Activated naive CD4-positive, alpha-beta T cell treated with anti-CD3 and anti-CD28 coated beads, Interleukin-2, amount 50 U/mL, for 16 hours (primary cell): Measurements from ENCODE around the gene LMTK3.
A peak's percentile ranks its signal among the peaks of the same experiment; 100 is the strongest.

ENCODE experiments used
- DNase-seq: peaks from one replicate; pipeline ENCODE4 v3.0.0-alpha.2; 2020

The LMTK3 gene, protein sequence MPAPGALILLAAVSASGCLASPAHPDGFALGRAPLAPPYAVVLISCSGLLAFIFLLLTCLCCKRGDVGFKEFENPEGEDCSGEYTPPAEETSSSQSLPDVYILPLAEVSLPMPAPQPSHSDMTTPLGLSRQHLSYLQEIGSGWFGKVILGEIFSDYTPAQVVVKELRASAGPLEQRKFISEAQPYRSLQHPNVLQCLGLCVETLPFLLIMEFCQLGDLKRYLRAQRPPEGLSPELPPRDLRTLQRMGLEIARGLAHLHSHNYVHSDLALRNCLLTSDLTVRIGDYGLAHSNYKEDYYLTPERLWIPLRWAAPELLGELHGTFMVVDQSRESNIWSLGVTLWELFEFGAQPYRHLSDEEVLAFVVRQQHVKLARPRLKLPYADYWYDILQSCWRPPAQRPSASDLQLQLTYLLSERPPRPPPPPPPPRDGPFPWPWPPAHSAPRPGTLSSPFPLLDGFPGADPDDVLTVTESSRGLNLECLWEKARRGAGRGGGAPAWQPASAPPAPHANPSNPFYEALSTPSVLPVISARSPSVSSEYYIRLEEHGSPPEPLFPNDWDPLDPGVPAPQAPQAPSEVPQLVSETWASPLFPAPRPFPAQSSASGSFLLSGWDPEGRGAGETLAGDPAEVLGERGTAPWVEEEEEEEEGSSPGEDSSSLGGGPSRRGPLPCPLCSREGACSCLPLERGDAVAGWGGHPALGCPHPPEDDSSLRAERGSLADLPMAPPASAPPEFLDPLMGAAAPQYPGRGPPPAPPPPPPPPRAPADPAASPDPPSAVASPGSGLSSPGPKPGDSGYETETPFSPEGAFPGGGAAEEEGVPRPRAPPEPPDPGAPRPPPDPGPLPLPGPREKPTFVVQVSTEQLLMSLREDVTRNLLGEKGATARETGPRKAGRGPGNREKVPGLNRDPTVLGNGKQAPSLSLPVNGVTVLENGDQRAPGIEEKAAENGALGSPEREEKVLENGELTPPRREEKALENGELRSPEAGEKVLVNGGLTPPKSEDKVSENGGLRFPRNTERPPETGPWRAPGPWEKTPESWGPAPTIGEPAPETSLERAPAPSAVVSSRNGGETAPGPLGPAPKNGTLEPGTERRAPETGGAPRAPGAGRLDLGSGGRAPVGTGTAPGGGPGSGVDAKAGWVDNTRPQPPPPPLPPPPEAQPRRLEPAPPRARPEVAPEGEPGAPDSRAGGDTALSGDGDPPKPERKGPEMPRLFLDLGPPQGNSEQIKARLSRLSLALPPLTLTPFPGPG (N-terminal part only)

DNA sequence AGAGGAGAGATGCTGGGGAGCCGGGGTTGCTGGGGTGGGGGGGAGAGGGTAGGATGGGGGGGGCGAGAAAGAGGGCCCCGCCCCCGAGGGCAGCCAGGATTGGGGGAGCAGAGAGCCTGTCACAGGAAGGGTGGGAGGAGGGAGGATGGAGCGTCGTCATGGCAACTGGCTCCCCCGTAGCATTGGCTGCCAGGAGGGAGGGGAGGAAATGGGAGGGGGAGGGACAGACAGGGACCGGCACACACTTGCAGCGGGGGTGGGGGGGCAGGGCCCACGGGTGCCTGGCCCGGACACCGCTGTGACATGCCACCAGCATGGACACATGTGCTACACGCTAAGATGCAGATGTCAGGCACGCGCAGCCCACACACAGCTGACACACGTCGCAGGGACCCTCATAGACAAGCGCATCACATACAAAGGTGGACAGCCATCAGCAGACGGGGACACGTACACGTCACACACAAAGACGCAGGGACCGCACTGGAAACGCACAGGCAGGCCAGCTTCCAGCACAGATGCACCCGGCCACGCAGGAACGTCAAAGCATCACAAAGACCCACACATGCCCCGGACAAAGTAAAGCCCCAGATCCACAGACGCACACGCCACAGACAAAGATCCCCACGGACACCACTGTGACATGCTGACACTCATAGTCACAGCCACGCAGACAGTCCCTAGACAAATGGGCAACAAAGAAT lies at the start of gene LMTK3:
Gene LMTK3, minus strand, starts transcription at position 36 of the 704 bp plus-strand sequence. CDS start 259 bp downstream, outside the sequence.
- peak; percentile 78 for DNase-seq

DNA sequence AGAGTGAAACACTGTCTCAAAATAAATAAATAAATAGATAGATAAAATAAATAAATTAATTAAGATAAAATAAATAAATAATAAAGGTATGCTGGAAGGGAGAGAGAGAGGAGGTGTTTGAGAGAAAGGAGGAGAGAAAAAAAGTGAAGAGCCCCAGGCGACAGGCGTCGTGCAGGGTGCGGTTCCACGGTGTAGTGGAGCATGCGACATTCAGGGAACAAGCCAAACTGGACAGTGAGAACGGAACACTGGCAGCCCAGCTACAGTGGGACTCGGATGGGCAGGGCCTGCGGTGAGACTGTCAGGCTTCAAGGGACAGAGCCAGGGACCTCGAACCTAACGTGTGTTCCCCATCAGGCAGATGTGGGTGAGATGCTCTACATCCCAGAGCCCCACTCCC lies 49.8 kb upstream of the LMTK3 start:
- DNase-seq: no peak

DNA sequence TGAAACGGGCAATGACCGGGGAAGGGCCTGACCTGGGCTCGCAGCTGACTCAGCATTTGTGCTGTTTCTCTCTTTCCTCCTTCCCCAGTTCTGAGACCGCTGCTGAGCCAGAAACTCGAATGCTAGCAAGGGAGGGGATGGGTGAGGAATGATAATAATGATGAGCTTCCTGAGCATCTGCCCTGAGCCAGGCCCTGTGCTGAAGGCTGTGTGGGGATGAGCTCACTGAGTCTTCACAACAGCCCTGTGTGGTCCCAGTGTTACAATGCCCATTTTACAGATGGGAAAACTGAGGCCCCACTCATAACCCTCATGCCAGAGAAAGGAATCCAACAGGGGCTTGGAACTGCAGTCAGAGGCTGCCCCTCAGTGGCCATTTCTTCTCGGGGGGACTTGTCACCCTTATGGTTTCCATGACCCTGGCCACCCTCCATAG lies 48.5 kb upstream of the LMTK3 start:
- no peak for DNase-seq

DNA sequence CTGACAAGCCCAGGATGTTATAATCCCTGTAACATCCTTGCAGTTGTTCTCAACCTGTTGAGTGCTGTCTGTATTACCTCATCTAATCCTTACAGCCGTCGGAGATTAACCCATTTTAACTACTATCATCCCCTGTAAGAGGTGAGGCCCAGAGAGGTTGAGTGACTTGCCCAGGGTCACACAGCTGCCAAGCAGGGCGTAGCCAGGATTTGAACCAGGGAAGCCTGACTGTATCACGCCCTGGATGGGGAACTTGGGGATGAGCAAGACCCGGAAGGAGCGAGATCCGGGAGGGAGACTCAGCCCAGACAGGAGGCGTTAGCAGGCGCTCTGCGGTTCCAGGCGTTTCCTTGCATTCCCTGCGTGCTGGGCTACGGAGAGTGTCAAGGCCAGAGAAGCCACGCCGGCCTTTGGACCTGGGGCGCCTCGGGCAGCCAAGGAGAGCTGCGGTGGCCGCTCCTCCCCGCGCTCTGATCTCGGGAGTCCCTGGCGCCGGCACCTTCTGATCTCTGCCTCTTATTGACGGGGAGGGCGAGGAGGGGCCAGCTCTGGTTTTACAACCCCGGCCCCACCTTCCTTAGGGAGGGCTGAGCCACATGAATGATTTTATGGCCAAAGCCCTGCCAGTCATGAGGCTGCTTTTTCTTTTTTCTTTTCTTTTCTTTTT lies 46.5 kb upstream of the LMTK3 start:
- no peak for DNase-seq

DNA sequence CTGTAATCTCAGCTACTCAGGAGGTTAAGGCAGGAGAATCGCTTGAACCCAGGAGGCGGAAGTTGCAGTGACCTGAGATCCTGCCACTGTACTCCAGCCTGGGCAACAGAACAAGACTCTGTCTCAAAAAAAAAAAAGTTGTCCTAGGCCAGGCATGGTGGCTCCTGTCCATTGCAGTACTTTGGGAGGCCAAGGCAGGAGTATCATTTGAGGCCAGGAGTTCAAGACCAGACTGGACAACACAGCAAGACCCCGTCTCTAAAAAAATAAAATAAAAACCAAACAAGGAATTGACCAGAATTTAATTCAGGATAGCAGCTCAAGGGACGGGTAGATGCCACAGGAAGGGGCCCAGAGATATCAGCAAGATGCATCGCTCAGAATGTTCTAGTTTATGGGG lies 45.2 kb upstream of the LMTK3 start:
- DNase-seq: no peak

DNA sequence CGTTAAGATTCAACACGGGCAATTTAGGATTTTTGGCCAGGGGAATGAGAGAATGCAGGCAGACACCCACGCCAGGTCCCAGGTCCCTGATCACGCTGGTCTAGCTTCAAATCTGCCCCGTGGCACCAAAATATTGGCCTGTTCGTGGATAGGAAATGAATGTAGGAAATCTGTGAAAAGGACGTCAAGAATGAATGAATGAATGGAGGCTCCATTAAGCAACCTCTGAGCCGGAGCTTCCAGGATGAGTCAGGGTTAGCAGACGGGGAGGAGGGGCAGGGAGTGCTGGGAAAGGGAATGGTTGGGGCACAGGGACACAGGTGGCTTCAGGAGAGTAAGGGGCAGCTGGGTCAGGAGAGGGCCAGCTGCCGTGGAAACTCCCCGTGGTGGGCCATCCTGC lies 44.5 kb upstream of the LMTK3 start:
- no peak for DNase-seq

DNA sequence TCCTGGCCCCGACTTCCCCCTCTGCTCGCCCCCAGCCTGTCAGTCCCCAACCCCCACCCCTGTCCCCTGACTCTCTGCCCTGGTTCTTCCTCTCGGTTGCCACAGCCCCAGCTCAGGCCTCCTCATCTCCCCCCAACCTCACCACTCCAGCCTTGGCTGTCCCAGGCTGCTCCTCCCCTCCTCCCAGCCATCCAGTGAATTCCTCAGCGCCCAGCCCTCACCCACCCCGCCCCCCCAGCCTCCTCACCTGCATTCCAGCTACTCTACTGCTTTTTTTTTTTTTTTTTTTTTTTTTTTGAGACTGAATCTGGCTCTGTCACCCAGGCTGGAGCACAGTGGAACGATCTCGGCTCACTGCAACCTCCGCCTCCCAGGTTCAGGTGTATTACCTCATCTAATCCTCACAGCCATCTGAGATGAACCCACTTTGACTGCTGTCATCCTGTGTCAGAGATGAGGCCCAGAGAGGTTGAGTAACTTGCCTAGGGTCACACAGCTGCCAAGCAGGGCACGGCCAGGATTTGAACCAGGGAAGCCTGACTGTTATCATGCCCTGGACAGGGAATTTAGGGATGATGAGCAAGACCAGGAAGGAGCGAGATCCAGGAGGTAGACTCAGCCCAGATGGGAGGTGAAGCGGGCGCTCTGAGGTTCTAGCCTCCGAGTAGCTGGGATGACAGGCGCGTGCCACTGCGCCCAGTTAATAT lies 42.9 kb upstream of the LMTK3 start:
- no peak for DNase-seq

DNA sequence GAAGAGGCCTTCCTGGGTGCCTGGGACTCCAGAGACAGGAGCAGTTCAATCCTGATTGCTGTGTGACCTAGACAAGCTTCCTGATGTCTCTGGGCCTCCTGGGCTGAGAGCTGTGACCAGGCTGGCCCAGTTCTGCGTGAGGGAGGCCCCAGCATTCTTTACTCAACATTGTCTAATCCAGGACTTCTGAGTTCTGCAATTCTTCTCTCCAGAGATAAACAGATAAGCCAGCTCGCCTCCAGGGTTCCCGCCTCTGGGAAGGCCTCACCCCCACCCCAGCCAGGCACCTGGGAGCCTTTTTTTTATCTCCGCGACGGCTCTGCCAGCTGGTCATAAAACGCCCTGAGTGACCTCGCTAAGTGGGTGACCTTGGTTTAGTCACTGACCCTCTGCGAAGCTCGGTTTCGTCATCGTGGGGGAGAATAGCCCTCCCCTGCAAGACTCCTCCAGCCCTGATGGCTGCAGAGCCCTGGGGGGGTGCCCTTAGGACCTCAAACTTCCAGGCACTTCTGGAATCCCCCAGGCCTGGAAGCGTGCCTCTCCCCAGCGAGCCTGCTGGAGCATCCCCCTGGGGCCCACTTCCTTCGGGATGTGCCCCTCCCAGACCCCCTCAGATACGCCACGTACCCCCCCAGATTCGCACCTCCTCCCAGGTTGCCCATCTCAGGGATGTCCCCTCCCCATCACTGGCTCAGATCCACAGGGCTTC lies 42.2 kb upstream of the LMTK3 start:
- no peak for DNase-seq

DNA sequence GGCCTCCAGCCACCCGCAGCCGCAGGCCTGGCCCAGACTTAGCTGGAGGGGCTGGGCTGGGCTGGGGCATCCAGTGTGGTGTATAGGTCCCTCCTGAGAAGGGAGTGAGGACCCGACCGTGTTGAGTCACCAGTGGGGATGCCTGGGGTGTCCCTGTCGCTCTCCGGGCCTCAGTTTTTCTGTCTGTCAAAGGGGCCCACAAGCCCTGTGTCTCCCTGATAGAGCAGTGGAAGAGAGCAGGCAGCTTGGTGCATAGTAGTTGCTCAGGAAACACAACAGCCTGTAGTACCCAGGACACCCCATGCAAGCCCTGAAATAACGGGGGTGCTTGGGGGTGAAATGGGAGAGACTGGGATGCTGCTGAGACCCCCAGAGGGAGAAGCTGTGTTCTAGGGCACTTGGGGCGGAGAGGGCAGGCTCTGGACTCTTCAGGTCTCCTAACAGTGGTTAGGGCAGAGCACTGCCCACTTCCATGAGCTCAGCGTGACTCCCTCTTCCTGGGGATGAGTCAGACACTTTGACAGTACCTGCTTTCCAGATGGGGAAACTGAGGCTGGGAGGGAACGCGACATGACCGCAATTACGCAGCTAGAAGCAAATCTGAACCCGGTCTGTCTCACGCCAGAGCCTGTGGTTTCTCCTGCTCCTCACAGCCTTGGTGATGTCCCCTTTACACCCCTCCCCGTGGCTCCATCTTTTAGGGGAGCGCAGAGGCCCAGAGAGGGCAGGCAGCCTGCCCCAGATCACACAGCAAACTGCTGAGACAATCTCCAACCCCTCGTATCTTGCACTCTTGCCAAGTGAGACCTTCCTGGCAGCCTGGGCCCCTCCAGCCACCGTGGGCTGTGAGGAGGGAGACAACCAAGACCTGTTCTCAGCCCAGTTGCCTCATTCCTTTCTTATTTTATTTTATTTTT lies 41.0 kb upstream of the LMTK3 start:
- DNase-seq: no peak

DNA sequence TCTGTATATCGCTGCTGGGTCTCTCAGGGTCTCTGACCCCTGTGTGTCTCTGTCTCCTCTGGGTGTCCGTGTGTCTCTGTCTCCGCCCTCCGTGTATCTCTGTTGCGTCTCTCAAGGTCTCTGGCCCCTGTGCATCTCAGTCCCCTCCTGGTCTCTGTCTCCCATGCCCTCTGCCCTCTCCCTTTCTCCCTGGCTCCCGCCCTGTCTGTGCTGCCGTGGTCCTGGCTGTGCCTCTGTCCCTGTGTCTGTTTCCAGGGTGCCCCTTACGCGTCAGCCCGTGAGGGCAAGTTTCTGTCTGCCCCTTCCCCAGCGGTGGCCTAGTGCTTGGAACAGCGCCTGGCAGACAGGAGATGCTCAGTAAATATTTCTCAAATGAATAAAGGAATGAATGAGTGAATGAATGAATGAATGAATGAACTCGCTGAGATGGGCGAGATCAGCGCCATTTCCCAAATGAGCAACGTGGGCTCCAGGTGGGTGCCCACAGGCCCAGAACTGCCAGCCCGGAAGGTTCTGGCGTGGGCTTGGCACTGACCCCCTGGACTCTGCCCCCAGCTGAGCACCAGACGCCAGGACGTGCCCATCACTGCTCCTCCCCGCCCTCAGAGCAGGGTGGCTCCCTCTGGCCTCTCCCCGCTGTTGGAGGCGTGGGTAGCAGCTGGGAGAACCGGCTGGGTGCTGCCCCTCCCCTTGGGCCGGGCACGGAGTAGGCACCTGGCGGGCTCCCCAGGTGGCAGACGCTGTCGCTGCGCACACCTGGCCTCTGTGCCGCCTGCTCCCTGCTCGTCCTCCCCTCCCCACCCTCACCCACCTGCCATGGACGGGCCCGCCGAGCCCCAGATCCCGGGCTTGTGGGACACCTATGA lies 40.0 kb upstream of the LMTK3 start, which contains the start of gene SULT2B1:
Gene SULT2B1, plus strand, starts transcription at position 736 of the 866 bp plus-strand sequence. Its CDS starts 81 bp downstream, at position 817.
- DNase-seq: no peak

DNA sequence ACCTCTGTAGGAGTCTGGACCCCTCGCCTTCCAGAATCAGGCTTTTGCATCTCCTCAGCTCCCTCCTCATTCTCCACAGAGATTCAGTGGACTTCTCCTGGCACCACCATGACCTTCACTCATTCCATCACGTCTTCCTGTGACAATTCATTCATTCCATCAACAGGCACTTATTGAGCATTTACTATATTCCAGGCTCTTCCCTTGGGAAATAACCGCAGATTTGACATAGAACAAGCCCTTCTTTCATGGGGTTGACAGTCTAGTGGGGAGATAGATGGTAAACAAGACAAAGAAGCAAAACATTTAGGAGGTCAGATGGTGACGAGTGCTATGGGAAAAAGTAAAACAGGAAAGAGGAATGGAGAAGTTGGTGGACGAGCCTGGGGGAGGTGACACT lies 37.7 kb upstream of the LMTK3 start:
- no peak for DNase-seq

DNA sequence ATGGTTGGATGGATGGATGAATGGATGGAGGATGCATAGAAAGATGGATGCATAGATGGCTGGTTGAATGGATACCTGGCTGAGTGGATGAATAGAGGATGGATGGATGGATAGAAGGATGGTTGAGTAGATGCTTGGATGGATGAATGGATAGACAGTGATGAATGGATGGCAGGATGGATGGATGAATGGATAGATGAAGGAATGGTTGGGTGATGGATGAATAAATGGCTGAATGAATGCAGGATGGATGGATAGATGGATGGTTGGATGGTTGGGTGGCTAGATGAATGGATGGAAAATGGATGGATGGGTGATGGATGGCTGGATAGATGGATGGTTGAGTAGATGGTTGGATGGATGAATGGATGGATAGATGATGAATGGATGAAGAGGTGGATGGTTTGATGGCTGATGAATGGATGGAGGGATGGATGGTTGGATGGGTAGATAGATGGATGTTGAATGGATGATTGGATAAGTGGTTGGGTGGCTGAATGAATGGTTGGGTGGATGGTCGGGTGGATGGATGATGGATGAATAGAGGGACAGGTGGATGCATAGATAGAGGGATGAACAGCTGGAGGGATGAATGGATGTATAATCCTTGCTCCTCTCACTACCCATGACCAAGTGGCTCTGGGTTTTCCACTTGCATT lies 36.7 kb upstream of the LMTK3 start:
- DNase-seq: no peak

DNA sequence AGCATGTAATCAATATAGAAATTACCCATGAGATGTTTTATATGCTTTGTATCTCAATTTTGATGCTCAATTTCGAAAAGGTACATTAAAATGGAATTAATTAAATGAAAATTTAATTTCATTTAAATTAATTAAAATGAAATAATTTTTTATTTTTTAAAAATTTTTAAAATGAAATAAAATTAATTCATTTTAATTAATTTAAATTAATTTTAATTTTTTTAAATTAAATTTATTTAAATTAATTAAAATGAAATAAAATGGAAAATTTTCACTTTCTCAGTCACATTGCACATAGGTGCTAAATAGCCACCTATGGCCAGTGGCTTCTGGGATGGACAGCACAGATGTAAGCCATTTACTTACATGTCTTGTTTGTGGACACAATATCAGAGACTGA lies 36.1 kb upstream of the LMTK3 start:
- DNase-seq: no peak

DNA sequence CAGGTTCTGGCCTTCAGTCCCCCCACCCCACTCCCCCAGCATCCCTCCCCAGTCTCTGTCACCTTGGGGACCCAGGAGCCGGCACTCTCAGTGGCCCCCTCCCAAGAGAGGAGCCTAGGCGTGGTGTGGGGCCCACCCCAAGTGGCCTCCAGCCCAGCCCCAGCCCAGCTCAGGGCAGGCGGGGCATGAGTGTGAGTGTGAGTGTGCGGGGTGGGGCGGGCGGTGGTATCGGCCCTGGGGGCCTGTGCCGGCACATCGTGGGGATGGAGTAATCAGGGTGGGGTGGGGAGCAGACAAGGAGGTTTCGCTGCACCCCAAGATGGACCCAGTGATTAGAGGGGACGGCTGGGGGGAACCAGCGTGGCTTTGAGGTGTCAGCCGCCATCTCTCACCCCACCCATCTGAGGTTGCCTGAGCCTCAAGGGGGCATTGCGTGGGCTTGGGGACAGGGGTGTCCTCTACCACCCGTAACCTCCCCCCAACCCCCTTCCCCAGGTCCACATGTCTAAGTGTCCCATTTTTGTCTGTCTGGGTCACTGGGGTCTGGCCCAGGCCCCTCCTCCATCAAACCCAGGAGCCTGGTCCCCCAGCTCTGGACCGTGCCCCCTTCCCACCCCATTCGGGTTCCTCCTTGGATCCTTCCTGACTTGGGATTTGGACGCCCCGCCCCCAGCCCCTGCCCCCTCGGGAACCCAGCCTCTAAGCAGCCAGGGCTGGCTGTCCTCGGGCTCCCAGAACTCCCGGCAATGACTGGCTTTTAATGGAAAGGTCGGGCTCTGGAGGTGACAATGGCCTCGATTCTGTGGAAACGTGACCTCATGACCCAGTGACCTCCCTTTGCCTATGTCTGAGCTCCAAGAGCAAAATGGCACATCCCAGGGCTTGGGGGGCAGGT lies 33.5 kb upstream of the LMTK3 start:
- DNase-seq: no peak

DNA sequence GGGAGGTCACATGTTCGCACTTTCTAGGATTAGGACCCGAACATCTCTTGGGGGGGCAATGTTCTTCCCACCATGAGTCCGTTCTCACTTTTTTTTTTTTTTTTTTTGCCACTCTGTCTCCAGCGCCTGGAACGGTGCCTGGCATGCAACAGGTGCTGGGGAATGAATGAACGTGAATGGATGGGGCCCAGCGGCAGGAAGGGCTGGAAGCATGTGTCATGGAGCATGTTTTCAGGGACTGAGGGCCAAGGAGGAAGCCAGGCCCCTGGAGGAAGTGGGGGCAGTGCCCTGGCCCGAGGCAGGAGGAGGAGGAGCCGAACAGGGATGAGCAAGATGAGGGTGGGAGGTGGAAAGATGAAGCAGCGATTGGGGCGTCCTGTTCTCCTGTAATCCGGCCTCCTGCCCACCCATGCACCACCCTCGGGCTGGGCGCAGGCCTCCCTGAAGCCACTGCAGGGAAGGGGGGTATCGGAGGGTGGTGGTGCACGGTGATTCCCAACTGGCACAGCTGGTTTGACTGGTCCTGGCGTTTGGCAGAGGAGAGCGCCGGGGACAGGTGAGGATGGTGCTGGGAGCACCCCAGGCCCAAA lies 31.6 kb upstream of the LMTK3 start:
- no peak for DNase-seq

DNA sequence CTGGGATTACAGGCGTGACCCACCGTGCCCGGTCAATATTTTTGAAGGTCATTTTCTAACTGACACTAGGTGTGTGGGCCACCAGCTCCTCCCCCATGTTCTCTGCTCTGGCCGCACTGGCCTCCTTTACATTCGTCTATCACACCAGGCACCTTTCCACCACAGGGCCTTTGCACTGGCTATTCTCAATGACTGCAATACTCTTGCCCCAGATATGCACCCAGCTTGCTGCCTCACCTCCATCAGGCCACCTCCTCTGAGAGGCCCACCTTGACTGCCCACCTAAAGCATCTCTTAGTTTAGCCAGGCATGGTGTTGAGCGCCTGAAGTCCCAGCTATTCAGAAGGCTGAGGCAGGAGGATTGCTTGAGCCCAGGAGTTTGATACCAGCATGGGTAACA lies 30.2 kb upstream of the LMTK3 start:
- no peak for DNase-seq
